GM18873 (cell line): ENCODE data around the gene MYG1.

Experiments
- ATAC-seq: cut with Tn5 transposase; IDR thresholded peaks from one replicate; pipeline ENCODE4 v1.9.1; 2021; ENCODE audit warnings: mild to moderate bottlenecking, moderate library complexity, moderate number of reproducible peaks; ENCODE audit not compliant: unreplicated experiment, low FRiP score

MYG1 gene

DNA sequence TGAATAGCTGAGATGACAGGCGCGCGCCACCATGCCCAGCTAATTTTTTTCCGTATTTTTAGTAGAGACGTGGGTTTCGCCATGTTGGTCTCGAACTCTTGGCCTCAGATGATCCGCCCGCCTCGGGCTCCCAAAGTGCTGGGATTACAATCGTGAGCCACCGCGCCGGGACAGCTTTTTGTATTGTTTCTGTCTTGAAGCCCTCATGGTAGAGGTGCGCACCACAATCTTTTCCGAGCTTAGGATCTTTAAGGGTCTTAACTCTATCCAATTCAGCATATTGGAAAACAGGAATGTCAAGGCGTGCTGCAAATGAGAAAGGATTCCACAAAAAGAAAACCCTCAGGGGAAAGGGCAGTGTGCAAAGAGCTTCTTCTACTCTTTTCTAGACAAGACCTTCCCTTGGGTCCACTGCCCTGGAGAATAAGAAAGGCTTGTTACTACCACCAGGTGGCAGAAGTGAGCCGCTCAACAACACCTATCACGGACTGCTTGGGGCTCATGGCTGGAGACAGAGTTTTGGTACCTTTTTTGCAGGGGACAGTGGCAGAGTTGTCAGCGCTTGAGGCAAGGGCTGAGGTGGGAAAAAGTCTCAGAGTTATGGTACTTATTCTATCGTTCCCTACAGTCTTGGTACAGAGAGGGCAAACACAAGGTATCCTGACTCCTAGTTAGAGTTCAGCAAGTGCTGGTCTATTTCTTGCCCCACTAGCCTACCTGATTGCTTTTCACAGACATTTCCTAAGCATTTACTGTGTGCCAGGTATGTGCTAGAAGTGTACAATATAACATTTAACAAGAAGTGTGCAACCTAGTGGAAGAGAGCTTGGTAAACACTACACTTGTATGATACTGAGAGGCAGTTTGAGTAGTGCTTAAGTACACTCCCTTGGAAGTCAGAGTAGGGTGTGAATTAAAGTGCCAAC lies 53.1 kb downstream of the MYG1 start:
- ATAC-seq = peak; percentile 59

DNA sequence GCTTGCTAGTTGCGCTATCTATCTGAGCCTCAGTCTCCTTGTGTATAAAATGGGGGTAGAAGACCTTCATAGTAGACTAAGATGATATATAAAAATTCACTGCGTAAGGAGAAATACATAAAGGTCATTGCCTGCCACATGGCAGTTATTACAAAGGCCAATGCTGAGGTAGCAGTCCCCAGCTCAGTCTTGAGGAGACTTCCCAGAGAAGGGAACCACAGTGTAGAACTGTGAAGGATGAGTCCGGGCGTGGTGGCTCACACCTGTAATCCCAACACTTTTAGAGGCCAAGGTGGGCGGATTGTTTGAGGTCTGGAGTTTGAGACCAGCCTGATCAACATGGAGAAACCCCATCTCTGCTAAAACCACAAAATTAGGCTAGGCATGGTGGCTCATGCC lies 53.8 kb downstream of the MYG1 start:
- ATAC-seq = no peak

DNA sequence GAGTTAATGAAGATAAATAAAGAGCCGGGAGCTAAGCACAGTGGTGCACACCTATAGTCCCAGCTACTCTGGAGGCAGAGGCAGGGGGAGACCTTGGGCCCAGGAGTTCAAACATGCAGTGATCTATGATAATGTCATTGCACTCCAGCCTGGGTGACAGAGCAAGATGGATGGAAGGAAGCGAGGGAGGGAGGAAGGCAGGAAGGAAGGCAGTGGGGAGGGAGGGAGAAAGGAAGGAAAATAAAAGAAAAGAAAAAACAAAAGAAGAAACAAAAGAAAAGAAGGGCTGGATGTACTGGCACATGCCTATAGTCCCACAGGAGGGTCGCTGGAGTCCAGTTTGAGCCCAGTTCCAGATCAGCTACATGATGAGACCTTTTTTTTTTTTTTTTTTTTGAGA lies 55.6 kb downstream of the MYG1 start:
- ATAC-seq = no peak
